Upper lobe of right lung (tissue), 1 donor: ENCODE results near the gene CLEC16A. TPM values are rescaled to one million over a fixed set of nuclear protein-coding genes. Genes with fewer than 3 reads are reported as not detected.
A peak's percentile ranks its signal among the peaks of the same experiment; 100 is the strongest.

Experiments used
- ATAC-seq: fragments of 200-7000 bp; cut with Tn5 transposase; one replicate; pipeline ENCODE4 v1.9.1; 2020; ENCODE audit warnings: mild to moderate bottlenecking, moderate library complexity
- DNase-seq: peaks from one replicate; pipeline ENCODE4 v3.0.0-alpha.2; 2020
- H3K27ac ChIP-seq: fragments of 200-600 bp; one replicate; pipeline ENCODE4 v1.8.0; 2022
- H3K27me3 ChIP-seq: fragments of 200-600 bp; one replicate; pipeline ENCODE4 v1.8.0; 2022; ENCODE audit warnings: mild to moderate bottlenecking
- H3K36me3 ChIP-seq: fragments of 200-600 bp; one replicate; pipeline ENCODE4 v1.8.0; 2022
- H3K4me1 ChIP-seq: fragments of 200-600 bp; one replicate; pipeline ENCODE4 v1.8.0; 2022
- H3K4me3 ChIP-seq: fragments of 200-600 bp; one replicate; pipeline ENCODE4 v1.8.0; 2022; ENCODE audit warnings: mild to moderate bottlenecking
- H3K9me3 ChIP-seq: fragments of 200-600 bp; one replicate; pipeline ENCODE4 v1.8.0; 2022
- CTCF ChIP-seq: fragments of 200-600 bp; IDR thresholded peaks from one replicate; pipeline ENCODE4 v1.8.0; 2022; ENCODE audit warnings: antibody characterized with exemption
- intact Hi-C: fragments of 100-400 bp; cut with DNase I; formaldehyde crosslinking; loops from one replicate; pipeline ENCODE4 v1.11.0; 2022
- total RNA-seq: library from RNA; stranded (reverse); fragmentation: NEBNext Ultra II Directional; extraction: Animal tissue kit (Norgen Biotek cat#: 25700); gene quantifications from one replicate; pipeline ENCODE4 v1.2.1, GENCODE V29; 2021
- donor health status: DM: no; HTN: yes; CAD: no; lungs with severe emphysema.

Gene CLEC16A
- total RNA-seq, 1 donor from 2014 or later: 36.9 TPM

- no peak for TF ChIP-seq CTCF
- Histone ChIP-seq H3K9me3 (no peaks in the 10 kb centered on the region), H3K27me3 (no peaks in the 10 kb centered on the region), H3K4me3 (no peak overlapping the region), H3K4me1 (peaks cover 32% of the 10 kb centered on the region), H3K36me3 (no peaks in the 10 kb centered on the region), H3K27ac (no peak overlapping the region)
- ATAC-seq: no peak
- no peak for DNase-seq
- intact Hi-C loops: no loop called here
Measured at GRCh38 chr16:11091021-11091785, 146.8 kb downstream of the CLEC16A start.

- no peaks in the 10 kb centered on the region for H3K27me3 ChIP-seq
- intact Hi-C loops: no loop called here
- no peak overlapping the region for H3K4me3 ChIP-seq
- TF ChIP-seq CTCF: no peak
- DNase-seq (peak; percentile 49), ATAC-seq (peak; percentile 28)
- no peaks in the 10 kb centered on the region for H3K36me3 ChIP-seq
- H3K9me3 ChIP-seq: no peaks in the 10 kb centered on the region
- peaks cover 32% of the 10 kb centered on the region for H3K4me1 ChIP-seq
- H3K27ac ChIP-seq: no peak overlapping the region
Measured at GRCh38 chr16:11092788-11093571, 148.6 kb downstream of the CLEC16A start.

GRCh38 chr16:11093572-11094074 is 149.3 kb downstream of the CLEC16A start:
- H3K4me3 ChIP-seq: no peak overlapping the region
- ATAC-seq (peak; percentile 11), DNase-seq (peak; percentile 52)
- intact Hi-C loops: no loop called here
- no peaks in the 10 kb centered on the region for H3K36me3 ChIP-seq
- TF ChIP-seq CTCF: no peak
- no peaks in the 10 kb centered on the region for H3K9me3 ChIP-seq
- H3K27ac ChIP-seq: no peak overlapping the region
- H3K27me3 ChIP-seq: no peaks in the 10 kb centered on the region
- peaks cover 27% of the 10 kb centered on the region for H3K4me1 ChIP-seq

GRCh38 chr16:11094075-11094856 is 149.9 kb downstream of the CLEC16A start:
- Histone ChIP-seq H3K27ac (no peak overlapping the region), H3K4me1 (peaks cover 22% of the 10 kb centered on the region)
- DNase-seq: peak; percentile 63

More at GRCh38 chr16:11094075-11094856, 149.9 kb downstream of the CLEC16A start:
- Histone ChIP-seq H3K36me3 (no peaks in the 10 kb centered on the region), H3K4me3 (no peak overlapping the region), H3K9me3 (no peaks in the 10 kb centered on the region), H3K27me3 (no peaks in the 10 kb centered on the region)
- ATAC-seq: peak; percentile 66
- no peak for TF ChIP-seq CTCF
- intact Hi-C loops: no loop called here
